ENCODE results near the gene HABP4. TPM values are rescaled to one million over a fixed set of nuclear protein-coding genes. Genes with fewer than 3 reads are reported as not detected.
A peak's percentile ranks its signal among the peaks of the same experiment; 100 is the strongest.

The HABP4 gene
- polyA plus RNA-seq, 1 experiment = 9.2 TPM

DNA sequence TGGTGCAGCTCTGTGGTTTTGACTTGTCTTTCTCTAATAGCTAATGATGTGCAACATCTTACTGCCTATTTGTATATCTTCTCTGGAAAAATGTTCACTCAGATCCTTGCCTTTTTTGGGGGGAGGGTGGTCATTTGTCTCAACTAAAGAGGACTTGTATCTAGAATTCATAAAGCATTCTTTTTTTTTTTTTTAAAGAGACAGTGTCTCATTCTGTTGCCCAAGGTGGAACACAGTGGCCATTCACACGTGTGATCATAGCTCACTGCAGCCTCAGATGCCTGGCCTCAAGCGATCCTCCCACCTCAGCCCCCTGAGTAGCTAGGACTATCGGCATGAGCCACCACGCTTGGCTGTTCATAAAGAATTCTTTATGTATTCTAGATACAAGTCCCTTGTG lies 33.2 kb downstream of the HABP4 start:
- H3K27me3 ChIP-seq (ENCODE audit: control insufficient read depth, insufficient read depth, low read length) = no peaks in the 10 kb centered on the region
- ChIA-PET CTCF (no interaction called here), POLR2A (no interaction called here)
- no peak for DNase-seq (ENCODE audit: low read depth)
- no peak overlapping the region for H3K4me3 ChIP-seq (ENCODE audit: low read depth, low read length)
- TF ChIP-seq, protein P1, sequence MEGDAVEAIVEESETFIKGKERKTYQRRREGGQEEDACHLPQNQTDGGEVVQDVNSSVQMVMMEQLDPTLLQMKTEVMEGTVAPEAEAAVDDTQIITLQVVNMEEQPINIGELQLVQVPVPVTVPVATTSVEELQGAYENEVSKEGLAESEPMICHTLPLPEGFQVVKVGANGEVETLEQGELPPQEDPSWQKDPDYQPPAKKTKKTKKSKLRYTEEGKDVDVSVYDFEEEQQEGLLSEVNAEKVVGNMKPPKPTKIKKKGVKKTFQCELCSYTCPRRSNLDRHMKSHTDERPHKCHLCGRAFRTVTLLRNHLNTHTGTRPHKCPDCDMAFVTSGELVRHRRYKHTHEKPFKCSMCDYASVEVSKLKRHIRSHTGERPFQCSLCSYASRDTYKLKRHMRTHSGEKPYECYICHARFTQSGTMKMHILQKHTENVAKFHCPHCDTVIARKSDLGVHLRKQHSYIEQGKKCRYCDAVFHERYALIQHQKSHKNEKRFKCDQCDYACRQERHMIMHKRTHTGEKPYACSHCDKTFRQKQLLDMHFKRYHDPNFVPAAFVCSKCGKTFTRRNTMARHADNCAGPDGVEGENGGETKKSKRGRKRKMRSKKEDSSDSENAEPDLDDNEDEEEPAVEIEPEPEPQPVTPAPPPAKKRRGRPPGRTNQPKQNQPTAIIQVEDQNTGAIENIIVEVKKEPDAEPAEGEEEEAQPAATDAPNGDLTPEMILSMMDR (IDR thresholded peaks at IDR 0.05; ENCODE audit: insufficient read depth, low read depth, low read length) = no peak
- H3K36me3 ChIP-seq (ENCODE audit: control insufficient read depth, insufficient read depth, low read length) = no peaks in the 10 kb centered on the region; the same call in 1 of the 2 replicates

DNA sequence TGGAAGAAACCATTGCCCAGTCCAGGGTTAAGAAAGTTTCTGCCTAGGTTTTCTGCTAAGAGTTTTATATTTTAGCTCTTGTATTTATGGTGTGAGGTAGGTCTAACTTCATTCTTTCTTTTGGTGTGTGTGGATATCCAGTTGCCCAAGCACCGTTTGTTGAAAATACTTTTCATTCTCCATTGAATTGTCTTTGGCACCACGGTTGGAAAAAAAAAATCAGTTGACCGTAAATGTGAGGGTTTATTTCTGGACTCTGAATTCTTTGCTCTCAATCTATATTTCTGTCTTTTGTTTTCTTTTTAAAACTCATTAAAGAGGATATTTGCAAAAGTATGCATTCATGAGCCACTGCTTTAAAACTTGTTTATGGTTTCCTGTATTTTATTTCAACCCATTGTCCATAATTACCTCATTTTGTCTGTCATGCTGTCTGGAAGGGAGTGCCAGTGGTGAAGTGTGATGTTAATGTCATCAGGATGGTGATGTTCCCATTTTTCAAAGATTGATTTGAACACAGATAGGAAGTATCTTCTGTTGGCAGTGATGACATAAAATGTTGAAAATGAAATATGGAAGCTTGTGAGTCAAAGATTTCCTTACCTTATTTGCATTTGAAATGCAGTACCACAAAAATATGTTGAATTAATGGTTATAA lies 33.9 kb downstream of the HABP4 start:
- no peaks in the 10 kb centered on the region for H3K27me3 ChIP-seq (ENCODE audit: control insufficient read depth, insufficient read depth, low read length)
- CTCF ChIA-PET = no interaction called here
- POLR2A ChIA-PET = interaction anchor here (0.6 kb wide), 1 partner anchor 29 kb away, joined by 5 read pairs; no protein-coding TSS in a partner anchor

GRCh38 chr9:96484521-96484931 lies 34.6 kb downstream of the HABP4 start:
- CTCF ChIA-PET = no interaction called here
- no peak for DNase-seq (ENCODE audit: low read depth)
- Histone ChIP-seq H3K4me3 (ENCODE audit: low read depth, low read length) (no peak overlapping the region), H3K27me3 (ENCODE audit: control insufficient read depth, insufficient read depth, low read length) (no peaks in the 10 kb centered on the region), H3K36me3 (ENCODE audit: control insufficient read depth, insufficient read depth, low read length) (peaks cover 5% of the 10 kb centered on the region)
- TF ChIP-seq, protein P1 (IDR thresholded peaks at IDR 0.05; ENCODE audit: insufficient read depth, low read depth, low read length) = no peak
- POLR2A ChIA-PET = no interaction called here

More for the DNA sequence above, 33.9 kb downstream of the HABP4 start:
- DNase-seq (ENCODE audit: low read depth) = no peak
- H3K36me3 ChIP-seq (ENCODE audit: control insufficient read depth, insufficient read depth, low read length) = peaks cover 3% of the 10 kb centered on the region; the same call in 1 of the 2 replicates
- H3K4me3 ChIP-seq (ENCODE audit: low read depth, low read length) = no peak overlapping the region
- TF ChIP-seq, protein P1 (IDR thresholded peaks at IDR 0.05; ENCODE audit: insufficient read depth, low read depth, low read length) = no peak

DNA sequence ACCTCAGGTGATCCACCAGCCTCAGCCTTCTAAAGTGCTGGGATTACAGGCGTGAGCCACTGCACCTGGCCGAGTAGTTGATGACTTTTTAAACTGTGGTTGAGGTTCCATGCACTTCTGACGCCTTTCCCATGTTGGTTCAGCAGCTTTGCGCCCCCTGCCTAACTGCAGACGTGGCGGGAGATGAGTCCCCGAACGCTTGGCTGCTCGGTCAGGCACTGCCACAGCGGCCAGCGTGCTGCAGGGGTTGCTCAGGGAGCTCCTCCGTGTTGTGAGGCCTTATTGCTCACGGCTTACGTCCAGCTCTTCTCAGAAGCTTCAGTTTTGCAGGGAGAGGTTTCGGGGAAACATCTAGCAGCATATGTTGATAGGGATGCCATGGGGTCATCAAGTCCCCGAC lies 35.3 kb downstream of the HABP4 start:
- POLR2A ChIA-PET = no interaction called here
- H3K4me3 ChIP-seq (ENCODE audit: low read depth, low read length) = no peak overlapping the region
- no peak for DNase-seq (ENCODE audit: low read depth)
- H3K36me3 ChIP-seq (ENCODE audit: control insufficient read depth, insufficient read depth, low read length) = peaks cover 7% of the 10 kb centered on the region
- no peaks in the 10 kb centered on the region for H3K27me3 ChIP-seq (ENCODE audit: control insufficient read depth, insufficient read depth, low read length)
- TF ChIP-seq, protein P1 (IDR thresholded peaks at IDR 0.05; ENCODE audit: insufficient read depth, low read depth, low read length) = no peak
- CTCF ChIA-PET = interaction anchor here (1.1 to 1.8 kb wide), 3 partner anchors 43 to 182 kb away, joined by 3 to 5 read pairs (median 4); no protein-coding TSS in a partner anchor

DNA sequence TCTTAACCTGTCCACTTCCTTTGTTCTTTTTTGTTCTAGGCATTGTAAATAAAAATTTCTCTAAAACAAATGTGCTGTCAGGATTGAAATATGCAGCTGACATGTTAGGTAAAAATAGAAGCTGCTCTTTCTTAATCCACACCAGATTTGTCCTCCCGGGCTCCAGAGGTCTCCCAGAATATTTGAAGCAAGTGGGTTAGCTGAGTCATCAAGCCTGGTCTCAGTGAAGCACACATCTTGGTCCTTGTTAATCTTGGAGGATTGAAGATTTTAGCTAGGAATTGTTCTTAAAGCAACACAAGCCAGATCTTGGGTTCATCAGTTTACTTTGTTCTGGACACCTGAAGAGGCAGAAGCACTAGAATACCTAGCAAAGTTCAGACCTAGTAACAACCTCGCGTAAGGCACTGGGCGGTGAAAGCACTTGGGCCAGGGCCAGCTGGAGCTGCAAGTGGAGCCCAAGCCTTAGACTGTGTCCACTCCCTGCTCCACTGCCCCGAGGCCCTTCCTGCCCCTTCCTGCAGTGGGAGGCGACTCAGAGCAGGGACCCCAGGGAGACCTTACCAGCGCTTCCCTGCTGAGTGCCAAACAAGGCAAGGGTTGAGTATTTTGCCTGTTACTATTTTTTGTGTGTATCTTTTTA lies 36.5 kb downstream of the HABP4 start:
- Histone ChIP-seq H3K27me3 (ENCODE audit: control insufficient read depth, insufficient read depth, low read length) (no peaks in the 10 kb centered on the region), H3K36me3 (ENCODE audit: control insufficient read depth, insufficient read depth, low read length) (peaks cover 10% of the 10 kb centered on the region), H3K4me3 (ENCODE audit: low read depth, low read length) (no peak overlapping the region)
- TF ChIP-seq, protein P1 (IDR thresholded peaks at IDR 0.05; ENCODE audit: insufficient read depth, low read depth, low read length) = no peak
- CTCF ChIA-PET = interaction anchor here (1.0 to 1.9 kb wide), 6 partner anchors 9 to 181 kb away, joined by 3 to 5 read pairs (median 4); no protein-coding TSS in a partner anchor
- DNase-seq (ENCODE audit: low read depth) = peak; percentile 74
- POLR2A ChIA-PET = interaction anchor here (0.6 to 0.8 kb wide), 2 partner anchors 37 to 80 kb away, joined by 3 to 9 read pairs; partner anchors contain the start of gene HABP4

Measured in BJ (cell line).